Activated CD4-positive, alpha-beta T cell treated with anti-CD3 and anti-CD28 coated beads, Interleukin-2, amount 50 U/mL, for 24 hours (primary cell): ENCODE measurements around the gene RSL1D1.
"Not testable (repeated sequence)": the region's sequence is repeated elsewhere in the genome, so short reads cannot be mapped to it uniquely, and the experiment has no call there.

ENCODE experiments used
- DNase-seq, 2 donors: peaks; one replicate each; pipeline ENCODE4 v3.0.0-alpha.2; 2020; ENCODE audit warnings: low read depth in 1 of 2, low spot score in 1 of 2

The RSL1D1 gene

DNA sequence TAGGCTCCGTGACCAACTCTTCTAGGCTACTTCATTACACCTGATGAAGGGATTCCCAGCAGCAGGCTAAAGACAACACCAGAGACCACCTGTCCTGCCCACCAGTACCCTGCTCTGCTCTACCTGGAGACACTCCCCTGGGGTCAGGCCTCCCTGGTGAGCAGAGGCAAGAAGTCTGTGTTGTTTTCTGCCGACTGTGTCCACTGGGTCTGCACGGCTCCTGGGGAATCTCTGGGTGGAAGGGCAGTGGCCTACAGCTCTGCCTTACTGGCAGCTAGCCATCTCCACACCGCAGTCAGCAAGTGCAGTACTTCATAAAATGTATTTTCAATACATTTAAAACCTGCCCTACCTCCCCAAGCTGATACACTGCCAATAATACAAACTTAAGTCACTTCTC lies 6.8 kb downstream of the RSL1D1 start:
- DNase-seq = no peak

DNA sequence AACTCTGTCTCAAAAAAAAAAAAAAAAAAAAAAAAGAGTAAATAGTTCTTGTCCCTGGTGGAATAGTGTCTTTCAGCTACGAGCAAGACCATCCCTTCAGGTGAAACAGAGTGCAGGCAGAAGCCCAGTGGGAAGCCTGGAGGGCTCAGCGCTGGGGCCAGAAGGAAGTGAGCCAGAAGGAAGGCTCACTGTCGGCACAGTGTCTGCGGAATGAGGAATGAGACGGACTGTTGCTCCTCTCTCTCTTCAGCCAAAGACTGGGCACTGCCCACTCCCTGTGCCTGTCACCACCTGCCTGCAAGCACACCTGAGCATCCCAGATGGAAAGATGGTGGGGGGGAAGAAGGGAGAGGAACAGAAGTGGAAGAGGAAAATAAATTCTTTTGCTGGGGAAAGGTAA lies 7.5 kb downstream of the RSL1D1 start:
- no peak for DNase-seq

DNA sequence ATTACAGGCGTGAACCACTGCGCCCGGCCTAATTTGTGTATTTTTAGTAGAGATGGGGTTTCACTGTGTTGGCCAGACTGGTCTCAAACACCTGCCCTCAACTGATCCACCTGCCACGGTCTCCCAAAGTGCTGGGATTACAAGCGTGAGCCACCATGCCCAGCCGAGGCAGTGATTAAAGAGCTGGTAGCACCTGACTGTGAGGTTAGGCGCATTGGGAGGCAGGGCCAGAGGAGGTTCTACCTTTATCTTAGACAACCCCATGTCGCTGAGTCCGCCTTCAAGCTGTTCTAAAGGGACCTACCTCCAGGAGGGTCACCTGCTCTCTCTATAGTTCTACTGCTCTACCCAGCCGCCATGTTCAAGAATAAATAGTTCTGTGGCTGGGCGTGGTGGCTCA lies 8.1 kb downstream of the RSL1D1 start:
- no peak for DNase-seq

DNA sequence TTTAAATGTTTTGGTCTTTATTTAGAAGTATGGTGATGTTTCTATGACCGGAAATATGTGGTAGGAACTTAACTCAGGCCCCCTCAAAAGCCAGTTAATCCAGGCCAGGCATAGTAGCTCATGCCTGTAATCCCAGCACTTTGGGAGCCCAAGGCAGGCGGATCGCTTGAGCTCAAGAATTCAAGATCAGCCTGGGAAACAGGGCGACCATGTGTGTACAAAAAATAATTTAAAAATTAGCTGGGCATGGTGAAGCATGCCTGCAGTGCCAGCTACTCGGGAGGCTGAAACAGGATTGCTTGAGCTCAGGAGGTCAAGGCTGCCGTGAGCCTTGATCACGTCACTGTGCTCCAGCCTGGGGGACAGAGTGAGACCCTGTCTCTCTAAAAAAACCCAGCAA lies 10.3 kb downstream of the RSL1D1 start:
- no peak for DNase-seq

DNA sequence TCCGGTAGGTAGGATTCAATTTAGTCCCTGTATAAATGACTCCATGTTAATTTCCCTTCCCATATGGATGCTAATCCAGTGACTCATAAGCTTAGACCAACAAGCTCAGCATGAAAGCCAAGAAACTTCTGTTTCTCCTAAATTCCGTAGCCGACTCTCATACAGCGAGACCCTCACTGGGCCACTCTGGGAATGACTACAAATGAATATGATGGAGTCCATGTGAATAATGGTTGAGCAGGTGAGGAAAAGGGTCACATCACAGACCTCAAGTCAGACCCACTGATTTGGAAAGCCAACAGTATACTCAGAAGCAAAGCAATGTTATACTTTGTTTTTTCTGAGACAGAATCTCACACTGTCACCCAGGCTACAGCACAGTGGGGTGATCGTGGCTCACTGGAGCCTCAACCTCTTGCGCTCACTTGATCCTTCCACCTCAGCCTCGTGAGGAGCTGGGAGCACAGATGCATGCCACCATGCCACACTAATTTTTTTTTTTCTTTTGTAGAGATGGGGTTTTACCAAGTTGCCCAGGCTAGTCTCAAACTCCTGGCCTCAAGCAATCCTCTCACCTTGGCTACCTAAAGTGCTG lies 14.6 kb downstream of the RSL1D1 start:
- DNase-seq = no peak

DNA sequence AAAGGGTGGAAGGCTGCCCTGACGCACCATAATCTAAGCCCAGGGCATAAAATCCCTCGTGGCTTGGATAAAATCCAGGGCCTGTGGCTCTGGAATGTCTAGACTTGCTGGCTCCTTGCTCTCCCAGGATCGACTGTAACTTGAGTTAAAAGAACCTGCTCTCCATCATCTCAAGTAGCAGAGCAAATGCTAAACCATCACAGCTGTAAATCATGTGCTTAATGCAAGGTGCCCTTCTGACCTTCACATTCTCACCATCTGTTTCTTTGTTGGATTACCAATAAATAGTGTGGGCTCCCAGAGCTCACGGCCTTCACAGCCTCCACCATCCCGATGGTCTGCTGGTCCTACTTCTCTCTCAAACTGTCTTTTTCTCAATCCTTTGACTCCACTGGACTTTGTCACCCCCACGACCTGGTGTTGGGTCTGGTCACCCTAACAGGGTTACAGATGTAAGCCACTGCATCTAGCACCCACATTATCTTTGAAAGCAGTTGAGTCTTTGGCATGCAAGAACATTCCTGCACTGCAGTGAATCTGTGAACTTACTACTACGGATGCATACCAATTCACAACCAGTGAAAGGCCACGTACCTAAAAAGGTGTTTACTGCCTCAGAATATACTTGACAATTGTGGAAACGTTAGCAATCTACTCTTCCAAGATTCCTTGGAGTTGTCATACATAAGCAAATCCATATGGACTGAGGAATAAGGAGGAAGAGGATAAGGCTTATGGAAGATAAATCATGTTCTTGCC lies 15.3 kb downstream of the RSL1D1 start:
- DNase-seq = no peak

DNA sequence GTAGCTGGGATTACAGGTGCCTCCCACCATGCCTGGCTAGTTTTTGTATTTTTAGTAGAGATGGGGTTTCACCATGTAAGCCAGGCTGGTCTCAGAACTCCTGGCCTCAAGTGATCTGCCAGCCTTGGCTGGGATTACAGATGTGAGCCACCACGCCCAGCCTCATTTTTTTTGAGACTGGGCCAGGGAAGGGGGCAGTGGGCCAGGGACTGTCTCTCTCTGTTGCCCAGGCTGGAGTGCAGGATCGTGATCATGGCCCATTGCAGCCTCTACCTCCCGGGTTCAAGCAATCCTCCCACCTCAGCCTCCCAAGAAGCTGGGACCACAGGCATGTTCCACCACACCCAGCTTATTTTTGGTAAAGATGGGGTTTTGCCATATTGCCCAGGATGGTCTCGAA lies 16.0 kb downstream of the RSL1D1 start:
- DNase-seq = no peak

DNA sequence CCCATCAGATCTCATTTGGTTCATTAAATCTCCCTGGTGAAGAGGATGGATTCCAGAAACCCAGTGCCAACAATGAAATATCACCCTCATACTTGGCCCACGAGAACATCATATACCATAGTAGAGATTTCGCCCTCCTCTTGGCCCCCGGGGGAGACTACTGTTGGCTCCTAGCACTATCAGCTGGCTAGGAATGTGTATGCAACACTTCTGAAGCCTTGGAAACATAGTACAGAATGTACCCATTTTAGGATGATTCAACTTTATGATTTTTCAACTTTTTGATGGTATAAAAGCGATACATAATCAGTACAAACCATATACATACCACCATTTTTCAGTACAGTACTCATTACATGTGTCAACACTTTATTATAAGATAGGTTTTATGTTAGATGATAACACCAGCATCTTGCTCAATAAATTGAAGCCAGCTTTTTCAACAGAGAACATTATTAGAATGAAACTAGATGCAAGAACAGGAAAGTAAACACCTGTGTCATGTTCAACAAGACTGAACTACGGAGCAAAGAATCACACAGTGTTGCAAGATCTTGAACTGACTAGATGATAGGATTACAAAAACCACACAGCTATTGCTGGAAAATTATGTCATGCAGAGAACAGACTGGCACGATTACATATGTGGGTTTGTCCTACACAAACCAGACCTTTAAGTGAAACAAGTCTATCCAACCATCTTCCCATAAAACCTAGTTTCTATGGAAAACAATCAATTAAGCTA lies 17.2 kb downstream of the RSL1D1 start:
- DNase-seq = no peak

DNA sequence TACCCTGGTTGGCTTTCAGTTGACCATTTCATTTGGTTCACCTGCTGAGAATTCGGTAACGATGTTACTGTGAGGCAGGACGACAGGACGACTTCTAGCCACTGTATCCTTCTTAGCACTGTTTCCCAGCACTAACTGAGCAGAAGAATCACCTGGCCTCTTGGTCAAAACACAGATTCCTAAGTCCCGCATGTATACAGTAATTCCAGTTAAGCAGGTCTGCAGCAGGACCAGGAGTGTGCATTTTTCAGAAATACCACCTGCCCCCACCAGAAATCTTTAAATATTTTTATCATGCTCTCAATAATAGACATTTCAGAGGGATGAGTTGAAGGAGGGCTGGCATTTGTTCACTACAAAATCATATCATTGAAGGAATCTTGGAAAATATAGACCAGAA lies 22.6 kb downstream of the RSL1D1 start:
- DNase-seq = no peak

DNA sequence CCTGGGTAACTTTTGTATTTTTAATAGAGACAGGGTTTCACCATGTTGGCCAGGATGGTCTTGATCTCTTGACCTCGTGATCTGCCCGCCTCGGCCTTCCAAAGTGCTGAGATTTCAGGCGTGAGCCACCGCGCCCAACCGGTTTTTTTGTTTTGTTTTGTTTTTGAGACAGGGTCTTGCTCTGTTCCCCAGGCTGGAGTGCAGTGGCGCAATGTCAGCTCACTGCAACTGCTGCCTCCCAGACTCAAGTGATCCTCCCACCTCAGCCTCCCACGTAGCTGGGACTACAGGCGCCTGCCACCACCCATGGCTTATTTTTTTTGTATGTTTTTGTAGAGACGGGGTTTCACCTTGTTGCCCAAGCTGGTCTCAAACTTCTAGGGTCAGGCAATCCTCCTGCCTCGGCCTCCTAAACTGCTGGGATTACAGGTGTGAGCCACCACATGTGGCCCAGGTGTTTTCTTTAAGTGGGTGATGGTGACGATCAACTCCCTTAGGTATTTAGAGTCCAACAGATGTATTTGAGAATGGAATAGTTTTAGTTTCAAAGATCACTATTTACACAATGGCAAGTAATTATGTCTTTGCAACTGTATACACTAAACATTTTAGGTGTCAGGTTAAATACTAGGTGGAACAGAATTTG lies 25.7 kb downstream of the RSL1D1 start:
- DNase-seq = not testable (repeated sequence)

DNA sequence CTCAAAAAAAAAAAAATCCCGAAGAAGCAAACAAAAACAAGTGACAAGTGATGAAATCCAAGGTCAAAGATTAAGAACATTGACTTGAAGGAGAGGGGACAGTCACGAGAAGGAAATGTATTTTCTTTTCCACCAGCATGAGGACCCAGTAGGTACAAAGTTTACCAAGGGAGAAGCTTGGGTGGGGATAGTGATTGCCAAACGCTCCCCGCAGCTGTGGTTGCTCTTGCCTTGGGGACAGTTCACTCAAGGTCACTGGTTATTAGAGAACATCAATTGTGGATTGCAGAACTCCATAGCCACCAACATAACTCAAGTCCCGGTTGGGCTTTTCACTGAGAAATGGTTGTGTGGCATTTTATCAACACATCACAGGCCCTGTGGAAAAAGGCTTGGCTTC lies 27.0 kb downstream of the RSL1D1 start:
- no peak for DNase-seq

DNA sequence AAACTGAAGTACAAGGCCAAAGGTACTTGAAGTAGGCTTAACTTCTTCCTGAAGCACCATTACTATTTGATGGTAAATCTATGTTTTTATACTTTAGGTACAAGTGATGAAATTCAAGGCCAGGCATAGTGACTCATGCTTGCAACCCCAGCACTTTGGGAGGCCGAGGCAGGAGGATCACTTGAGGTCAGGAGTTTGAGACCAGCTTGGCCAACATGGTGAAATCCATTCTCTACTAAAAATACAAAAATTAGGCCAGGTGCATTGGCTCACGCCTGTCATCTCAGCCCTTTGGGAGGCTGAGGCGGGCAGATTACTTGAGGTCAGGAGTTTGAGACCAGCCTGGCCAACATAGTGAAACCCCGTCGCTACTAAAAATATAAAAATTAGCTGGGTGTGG lies 27.7 kb downstream of the RSL1D1 start:
- DNase-seq = not testable (repeated sequence)

DNA sequence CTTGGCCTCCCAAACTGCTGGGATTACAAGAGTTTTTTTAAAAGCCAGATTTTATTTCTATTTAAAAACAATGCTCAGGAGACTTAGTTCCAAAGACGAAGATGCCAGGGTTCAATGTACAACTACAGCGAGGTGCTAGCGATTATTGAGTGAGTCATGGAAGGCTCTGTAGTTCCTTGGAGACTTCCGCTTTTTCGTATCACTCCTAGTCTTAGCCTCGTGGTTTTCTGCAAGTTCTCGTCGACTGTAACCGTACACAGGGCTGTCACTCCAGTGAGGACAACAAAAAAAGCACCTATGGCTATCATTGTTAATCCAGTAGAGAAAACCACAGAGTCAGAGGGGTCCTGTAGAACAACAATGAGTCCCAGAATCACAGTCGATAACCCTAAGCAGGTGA lies 31.5 kb downstream of the RSL1D1 start:
- no peak for DNase-seq

DNA sequence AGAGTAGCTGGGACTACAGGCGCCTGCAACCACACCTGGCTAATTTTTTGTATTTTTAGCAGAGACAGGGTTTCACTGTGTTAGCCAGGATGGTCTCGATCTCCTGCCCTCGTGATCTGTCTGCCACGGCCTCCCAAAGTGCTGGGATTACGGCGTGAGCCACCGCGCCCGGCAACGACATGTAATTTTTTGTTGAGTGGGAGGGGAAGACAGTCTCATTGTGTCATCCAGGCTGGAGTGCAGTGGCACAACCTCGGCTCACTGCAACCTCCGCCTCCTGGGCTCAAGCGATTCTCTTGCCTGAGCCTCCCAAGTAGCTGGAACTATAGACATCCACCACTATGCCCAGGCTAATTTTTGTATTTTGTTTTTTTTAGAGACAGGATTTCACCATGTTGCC lies 32.4 kb downstream of the RSL1D1 start:
- not testable (repeated sequence) for DNase-seq

DNA sequence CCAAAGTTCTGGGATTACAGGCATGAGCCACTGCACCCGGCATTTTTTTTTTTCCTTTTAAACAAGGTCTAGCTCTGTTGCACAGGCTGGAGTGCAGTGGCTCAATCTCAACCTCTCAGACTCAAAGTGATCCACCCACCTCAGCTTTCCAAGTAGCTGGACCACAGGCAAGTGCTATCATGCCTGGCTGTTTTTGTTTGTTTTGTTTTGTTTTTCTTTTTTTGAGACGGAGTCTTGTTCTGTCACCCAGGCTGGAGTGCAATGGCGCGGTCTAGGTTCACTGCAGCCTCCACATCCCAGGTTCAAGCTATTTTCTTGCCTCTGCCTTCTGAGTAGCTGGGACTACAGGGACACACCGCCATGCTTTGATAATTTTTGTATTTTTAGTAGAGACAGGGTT lies 35.2 kb downstream of the RSL1D1 start:
- DNase-seq = no peak

DNA sequence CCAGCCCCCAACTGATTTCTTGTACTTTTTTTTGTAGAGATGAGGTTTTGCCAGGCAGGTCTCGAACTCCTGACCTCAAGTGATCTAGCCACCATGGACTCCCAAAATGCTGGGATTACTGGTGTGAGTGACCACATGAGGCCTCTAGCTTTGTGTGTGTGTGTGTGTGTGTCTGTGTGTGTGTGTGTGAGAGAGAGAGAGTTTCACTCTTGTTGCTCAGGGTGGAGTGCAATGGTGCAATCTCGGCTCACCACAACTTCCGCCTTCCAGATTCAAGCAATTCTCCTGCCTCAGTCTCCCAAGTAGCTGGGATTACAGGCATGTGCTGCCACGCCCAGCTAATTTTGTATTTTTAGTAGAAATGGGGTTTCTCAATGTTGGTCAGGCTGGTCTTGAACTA lies 36.5 kb downstream of the RSL1D1 start:
- DNase-seq = not testable (repeated sequence)

DNA sequence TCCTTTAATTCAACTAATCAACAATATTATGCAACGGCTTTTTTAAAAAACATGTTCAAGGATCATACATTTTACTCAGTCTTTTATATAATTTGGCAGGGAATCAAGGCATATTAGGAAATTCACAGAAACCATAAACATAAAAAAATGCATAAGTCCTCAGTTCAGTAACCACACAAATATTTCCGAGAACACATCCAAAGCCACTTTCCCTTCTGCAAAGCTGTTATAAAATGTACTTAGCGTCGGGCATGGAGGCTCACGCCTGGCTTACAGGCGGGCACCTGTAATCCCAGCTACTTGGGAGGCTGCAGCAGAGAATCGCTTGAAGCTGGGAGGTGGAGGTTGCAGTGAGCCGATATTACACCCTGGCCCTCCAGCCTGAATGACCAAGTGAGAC lies 44.6 kb downstream of the RSL1D1 start:
- no peak for DNase-seq

DNA sequence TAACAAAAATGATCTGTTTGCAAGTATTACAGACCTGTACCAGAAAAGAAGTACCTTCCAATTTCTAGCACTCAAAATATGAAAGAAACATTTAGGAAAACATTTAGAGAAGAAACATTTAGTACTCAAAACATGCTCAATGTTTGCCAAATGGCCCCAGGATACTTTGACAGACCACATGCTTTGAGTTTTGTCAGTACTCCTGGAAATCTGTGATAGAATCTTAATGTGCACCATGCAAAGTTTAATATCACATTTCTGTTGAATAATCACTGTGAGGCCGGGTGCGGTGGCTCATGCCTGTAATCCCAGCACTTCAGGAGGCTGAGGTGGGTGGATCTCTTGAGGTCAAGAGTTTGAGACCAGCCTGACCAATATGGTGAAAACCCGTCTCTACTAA lies 45.8 kb downstream of the RSL1D1 start:
- no peak for DNase-seq

DNA sequence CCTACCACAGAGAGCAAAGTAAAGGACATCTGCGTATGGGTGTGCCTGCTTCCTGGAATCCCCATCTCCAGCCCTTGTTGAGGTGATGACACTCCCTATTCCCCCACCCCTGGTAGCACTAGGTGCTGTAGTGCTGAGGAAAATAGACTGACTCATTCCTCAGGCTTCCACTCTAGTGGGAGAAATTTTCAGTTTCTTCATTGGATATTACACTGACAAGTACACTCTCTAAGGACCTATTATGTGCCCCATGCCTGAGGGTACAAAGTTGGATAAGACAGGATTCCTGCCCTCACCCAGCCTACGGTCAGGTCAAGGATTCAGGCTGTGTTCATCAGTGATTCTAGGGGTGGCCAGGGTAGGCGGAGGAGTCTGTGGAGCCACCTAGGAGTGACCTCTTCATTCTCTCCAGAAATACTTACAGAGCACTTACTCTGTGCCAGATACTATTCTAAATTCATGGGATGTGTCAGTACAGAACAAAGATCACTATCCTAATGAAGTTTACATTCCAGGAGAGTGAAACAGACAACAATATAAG lies 49.8 kb downstream of the RSL1D1 start:
- no peak for DNase-seq

DNA sequence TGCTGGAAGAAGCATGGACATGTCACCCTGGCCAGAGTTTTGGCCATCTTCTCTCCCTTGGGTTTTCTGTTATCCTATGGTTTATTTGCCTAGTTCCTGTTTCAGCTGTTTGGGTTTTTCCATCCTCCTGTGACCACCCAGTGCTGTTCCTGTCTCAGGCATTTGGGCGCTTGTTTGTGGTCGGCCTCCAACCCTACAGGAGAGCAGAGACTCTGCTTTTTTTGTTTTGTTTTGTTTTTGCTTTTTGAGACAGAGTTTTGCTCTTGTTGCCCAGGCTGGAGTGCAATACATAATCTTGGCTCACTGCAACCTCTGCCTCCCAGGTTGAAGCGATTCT lies 51.0 kb downstream of the RSL1D1 start:
- DNase-seq = no peak

DNA sequence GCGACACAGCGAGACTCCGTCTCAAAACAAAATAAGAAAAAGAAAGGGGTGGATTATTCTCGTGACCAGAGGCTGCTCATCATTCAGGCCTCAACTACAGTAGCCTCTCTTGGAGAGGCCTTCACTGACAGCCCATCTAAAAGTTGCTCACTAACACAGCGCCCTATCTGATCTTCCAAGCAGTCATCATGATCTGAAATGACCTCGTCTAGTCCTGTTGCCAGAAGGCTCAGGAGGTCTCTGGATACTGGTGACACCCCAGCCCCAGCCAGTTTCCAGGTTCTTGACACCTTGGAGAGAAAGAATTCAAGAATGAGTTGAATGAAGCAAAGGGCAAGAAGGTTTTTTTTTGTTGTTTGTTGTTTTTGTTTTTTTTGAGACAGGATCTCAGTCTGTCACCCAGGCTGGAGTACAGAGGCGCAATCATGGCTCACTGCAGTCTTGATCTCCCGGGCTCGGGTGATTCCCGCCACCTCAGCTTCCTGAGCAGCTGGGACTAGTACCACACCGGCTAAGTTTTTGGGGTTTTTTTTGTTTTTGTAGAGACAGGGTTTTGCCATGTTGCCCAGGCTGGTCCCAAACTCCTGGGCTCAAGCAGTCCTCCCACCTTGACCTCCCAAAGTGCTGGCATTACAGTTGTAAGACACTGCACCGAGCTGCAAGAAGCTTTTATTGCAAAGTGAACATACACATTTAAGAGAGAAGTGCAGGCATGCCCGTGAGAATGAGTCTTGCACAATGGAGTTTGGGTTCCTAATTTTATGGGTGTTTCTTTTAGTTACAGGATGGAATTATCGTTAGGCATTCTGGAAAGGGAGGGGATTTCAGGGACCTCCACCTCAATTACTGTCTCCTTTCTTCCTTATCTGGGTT lies 51.6 kb downstream of the RSL1D1 start:
- no peak for DNase-seq
